ENCODE data around the gene L1TD1.
"Not testable (repeated sequence)": the region's sequence is repeated elsewhere in the genome, so short reads cannot be mapped to it uniquely, and the experiment has no call there.

The L1TD1 gene

GRCh38 chr1:62194651-62195544 lies at the start of gene L1TD1:
Gene L1TD1, plus strand, starts transcription at chr1:62194849. Its CDS starts 11,780 bp downstream, at chr1:62206629.
- H3K4me1 Mint-ChIP-seq (ENCODE audit: low read depth) = peaks cover 7% of the 10 kb centered on the region
- H3K36me3 Mint-ChIP-seq (ENCODE audit: low read depth) = no peaks in the 10 kb centered on the region
- H3K27me3 Mint-ChIP-seq = peaks cover 38% of the 10 kb centered on the region
- no peaks in the 10 kb centered on the region for H3K9me3 Mint-ChIP-seq
- H3K4me3 Mint-ChIP-seq = peak within 1 kb of the TSS; percentile 60
- no peak within 1 kb of the TSS for H3K27ac Mint-ChIP-seq

GRCh38 chr1:62159940-62160348 lies 34.7 kb upstream of the L1TD1 start:
- peaks cover 5% of the 10 kb centered on the region for H3K36me3 Mint-ChIP-seq (ENCODE audit: low read depth)
- H3K9me3 Mint-ChIP-seq = no peaks in the 10 kb centered on the region
- H3K27ac Mint-ChIP-seq = no peak overlapping the region
- H3K27me3 Mint-ChIP-seq = no peaks in the 10 kb centered on the region
- H3K4me1 Mint-ChIP-seq (ENCODE audit: low read depth) = no peaks in the 10 kb centered on the region
- H3K4me3 Mint-ChIP-seq = no peak overlapping the region

- H3K36me3 Mint-ChIP-seq (ENCODE audit: low read depth) = peaks cover 5% of the 10 kb centered on the region
- no peak overlapping the region for H3K4me3 Mint-ChIP-seq
- no peaks in the 10 kb centered on the region for H3K27me3 Mint-ChIP-seq
- no peaks in the 10 kb centered on the region for H3K9me3 Mint-ChIP-seq
- H3K27ac Mint-ChIP-seq = no peak overlapping the region
- H3K4me1 Mint-ChIP-seq (ENCODE audit: low read depth) = no peaks in the 10 kb centered on the region
These were observed 32.9 kb upstream of the L1TD1 start for GRCh38 chr1:62161711-62162110.

GRCh38 chr1:62170380-62170779 lies 24.3 kb upstream of the L1TD1 start:
- not testable (repeated sequence) for H3K36me3 Mint-ChIP-seq (ENCODE audit: low read depth); H3K9me3 Mint-ChIP-seq; H3K27ac Mint-ChIP-seq; H3K27me3 Mint-ChIP-seq; H3K4me3 Mint-ChIP-seq; H3K4me1 Mint-ChIP-seq (ENCODE audit: low read depth)

- Mint-ChIP-seq H3K9me3 (no peaks in the 10 kb centered on the region), H3K27ac (no peak overlapping the region)
These were observed 19.0 kb upstream of the L1TD1 start for GRCh38 chr1:62175568-62176179.

GRCh38 chr1:62176597-62177312 lies 17.9 kb upstream of the L1TD1 start:
- H3K27me3 Mint-ChIP-seq = no peaks in the 10 kb centered on the region
- no peaks in the 10 kb centered on the region for H3K9me3 Mint-ChIP-seq
- H3K27ac Mint-ChIP-seq = no peak overlapping the region
- H3K4me3 Mint-ChIP-seq = no peak overlapping the region
- H3K36me3 Mint-ChIP-seq (ENCODE audit: low read depth) = no peaks in the 10 kb centered on the region
- no peaks in the 10 kb centered on the region for H3K4me1 Mint-ChIP-seq (ENCODE audit: low read depth)

More at GRCh38 chr1:62175568-62176179, 19.0 kb upstream of the L1TD1 start:
- Mint-ChIP-seq H3K27me3 (no peaks in the 10 kb centered on the region), H3K36me3 (ENCODE audit: low read depth) (no peaks in the 10 kb centered on the region), H3K4me3 (no peak overlapping the region), H3K4me1 (ENCODE audit: low read depth) (no peaks in the 10 kb centered on the region)

GRCh38 chr1:62177621-62178020 lies 17.0 kb upstream of the L1TD1 start:
- Mint-ChIP-seq H3K27ac (no peak overlapping the region), H3K27me3 (no peaks in the 10 kb centered on the region), H3K36me3 (ENCODE audit: low read depth) (no peaks in the 10 kb centered on the region), H3K4me1 (ENCODE audit: low read depth) (no peaks in the 10 kb centered on the region), H3K9me3 (no peaks in the 10 kb centered on the region), H3K4me3 (no peak overlapping the region)

- H3K27me3 Mint-ChIP-seq = no peaks in the 10 kb centered on the region
These were observed 16.3 kb upstream of the L1TD1 start for GRCh38 chr1:62178372-62178771.

GRCh38 chr1:62180054-62180453 lies 14.6 kb upstream of the L1TD1 start:
- H3K4me3 Mint-ChIP-seq; H3K4me1 Mint-ChIP-seq (ENCODE audit: low read depth); H3K36me3 Mint-ChIP-seq (ENCODE audit: low read depth); H3K9me3 Mint-ChIP-seq; H3K27me3 Mint-ChIP-seq; H3K27ac Mint-ChIP-seq: not testable (repeated sequence)

More at GRCh38 chr1:62178372-62178771, 16.3 kb upstream of the L1TD1 start:
- no peaks in the 10 kb centered on the region for H3K4me1 Mint-ChIP-seq (ENCODE audit: low read depth)
- no peaks in the 10 kb centered on the region for H3K9me3 Mint-ChIP-seq
- H3K4me3 Mint-ChIP-seq = no peak overlapping the region
- H3K27ac Mint-ChIP-seq = no peak overlapping the region
- no peaks in the 10 kb centered on the region for H3K36me3 Mint-ChIP-seq (ENCODE audit: low read depth)

- H3K27me3 Mint-ChIP-seq = no peaks in the 10 kb centered on the region
- no peak overlapping the region for H3K27ac Mint-ChIP-seq
- H3K4me3 Mint-ChIP-seq = no peak overlapping the region
- no peaks in the 10 kb centered on the region for H3K4me1 Mint-ChIP-seq (ENCODE audit: low read depth)
- H3K9me3 Mint-ChIP-seq = no peaks in the 10 kb centered on the region
- no peaks in the 10 kb centered on the region for H3K36me3 Mint-ChIP-seq (ENCODE audit: low read depth)
These were observed 14.0 kb upstream of the L1TD1 start for GRCh38 chr1:62180639-62181038.

GRCh38 chr1:62181532-62181931 lies 13.1 kb upstream of the L1TD1 start:
- no peaks in the 10 kb centered on the region for H3K9me3 Mint-ChIP-seq
- H3K27ac Mint-ChIP-seq = no peak overlapping the region
- no peaks in the 10 kb centered on the region for H3K36me3 Mint-ChIP-seq (ENCODE audit: low read depth)
- H3K4me3 Mint-ChIP-seq = no peak overlapping the region
- H3K4me1 Mint-ChIP-seq (ENCODE audit: low read depth) = no peaks in the 10 kb centered on the region
- no peaks in the 10 kb centered on the region for H3K27me3 Mint-ChIP-seq

- not testable (repeated sequence) for H3K36me3 Mint-ChIP-seq (ENCODE audit: low read depth); H3K4me3 Mint-ChIP-seq; H3K27me3 Mint-ChIP-seq; H3K27ac Mint-ChIP-seq; H3K9me3 Mint-ChIP-seq; H3K4me1 Mint-ChIP-seq (ENCODE audit: low read depth)
These were observed 12.5 kb upstream of the L1TD1 start for GRCh38 chr1:62182157-62182556.

GRCh38 chr1:62183164-62184020 lies 11.3 kb upstream of the L1TD1 start:
- not testable (repeated sequence) for H3K4me1 Mint-ChIP-seq (ENCODE audit: low read depth); H3K36me3 Mint-ChIP-seq (ENCODE audit: low read depth); H3K27ac Mint-ChIP-seq; H3K4me3 Mint-ChIP-seq; H3K9me3 Mint-ChIP-seq; H3K27me3 Mint-ChIP-seq

GRCh38 chr1:62184336-62184735 lies 10.3 kb upstream of the L1TD1 start:
- H3K36me3 Mint-ChIP-seq (ENCODE audit: low read depth) = no peaks in the 10 kb centered on the region
- no peak overlapping the region for H3K27ac Mint-ChIP-seq
- H3K9me3 Mint-ChIP-seq = no peaks in the 10 kb centered on the region

More at GRCh38 chr1:62184336-62184735, 10.3 kb upstream of the L1TD1 start:
- Mint-ChIP-seq H3K27me3 (no peaks in the 10 kb centered on the region), H3K4me3 (no peak overlapping the region), H3K4me1 (ENCODE audit: low read depth) (no peaks in the 10 kb centered on the region)

Measured in stimulated activated naive CD8-positive, alpha-beta T cell treated with anti-CD3 and anti-CD28 coated beads, Interleukin-15, Interleukin-2, amounts not matched to agents 100 ng/mL and 50 ng/mL, for 24 hours (primary cell).